ENCODE measurements around the gene BCAN. TPM values are rescaled to one million over a fixed set of nuclear protein-coding genes. Genes with fewer than 3 reads are reported as not detected.

BCAN gene
- total and polyA plus RNA-seq, 2 of the 4 experiments (the other 2 are of a cell fraction): 0.07 TPM; not detected in 1

DNA sequence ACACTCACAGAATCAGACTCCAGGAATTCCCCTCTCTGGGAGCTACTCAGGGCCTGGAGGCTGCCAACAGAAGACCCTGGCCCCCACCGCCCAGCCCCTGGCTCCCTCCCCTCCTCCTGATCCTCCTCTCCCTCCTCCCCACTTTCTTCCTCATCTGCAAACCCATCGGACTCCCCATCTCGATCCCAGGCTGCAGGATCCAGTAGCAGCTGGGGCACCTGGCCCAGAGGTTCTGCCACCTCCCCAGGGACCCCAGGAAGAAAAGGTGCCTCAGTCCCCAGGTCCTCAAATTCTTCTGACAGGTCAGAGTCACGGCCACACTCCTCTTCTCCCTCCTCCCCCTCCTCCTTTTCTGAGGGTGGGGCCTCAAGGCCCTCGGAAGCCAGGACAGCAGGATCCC lies 27.9 kb downstream of the BCAN start:
- ATAC-seq (ENCODE audit: low read depth) (no peak), DNase-seq (no peak)
- H2BK20ac ChIP-seq (ENCODE audit: low read depth, low read length): no peak overlapping the region
- peaks cover 36% of the 10 kb centered on the region for H3K4me1 ChIP-seq (ENCODE audit: control insufficient read depth, insufficient read depth, low read length)
- no peak overlapping the region for H3K14ac ChIP-seq (replicated peaks; ENCODE audit: low read depth, low read length)
- peaks cover 7 to 45% of the 10 kb centered on the region in 2 experiments; a peak in 2 of 4 replicates for H3K79me1 ChIP-seq (ENCODE audit: low read depth in 1 of 2, low read length in 2 of 2)
- dilution Hi-C loops (cut with HindIII; ENCODE audit: low sequenced_read_pairs, unreplicated experiment): no loop called here
- TF ChIP-seq CEBPB (IDR thresholded peaks at IDR 0.05; ENCODE audit: low read depth, low read length) (no peak), NFE2L2 (IDR thresholded peaks at IDR 0.05; ENCODE audit: low read depth, low read length) (no peak), SMC3 (IDR thresholded peaks at IDR 0.05; ENCODE audit: low read depth, low read length) (no peak), POLR2A (IDR thresholded peaks at IDR 0.05; ENCODE audit: low read depth, low read length) (no peak)
- TF ChIP-seq, protein P1, sequence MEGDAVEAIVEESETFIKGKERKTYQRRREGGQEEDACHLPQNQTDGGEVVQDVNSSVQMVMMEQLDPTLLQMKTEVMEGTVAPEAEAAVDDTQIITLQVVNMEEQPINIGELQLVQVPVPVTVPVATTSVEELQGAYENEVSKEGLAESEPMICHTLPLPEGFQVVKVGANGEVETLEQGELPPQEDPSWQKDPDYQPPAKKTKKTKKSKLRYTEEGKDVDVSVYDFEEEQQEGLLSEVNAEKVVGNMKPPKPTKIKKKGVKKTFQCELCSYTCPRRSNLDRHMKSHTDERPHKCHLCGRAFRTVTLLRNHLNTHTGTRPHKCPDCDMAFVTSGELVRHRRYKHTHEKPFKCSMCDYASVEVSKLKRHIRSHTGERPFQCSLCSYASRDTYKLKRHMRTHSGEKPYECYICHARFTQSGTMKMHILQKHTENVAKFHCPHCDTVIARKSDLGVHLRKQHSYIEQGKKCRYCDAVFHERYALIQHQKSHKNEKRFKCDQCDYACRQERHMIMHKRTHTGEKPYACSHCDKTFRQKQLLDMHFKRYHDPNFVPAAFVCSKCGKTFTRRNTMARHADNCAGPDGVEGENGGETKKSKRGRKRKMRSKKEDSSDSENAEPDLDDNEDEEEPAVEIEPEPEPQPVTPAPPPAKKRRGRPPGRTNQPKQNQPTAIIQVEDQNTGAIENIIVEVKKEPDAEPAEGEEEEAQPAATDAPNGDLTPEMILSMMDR (conservative IDR thresholded peaks at IDR 0.05; ENCODE audit: low read depth, low read length): no peak
- H4K5ac ChIP-seq (ENCODE audit: low read depth, low read length): no peak overlapping the region
- no peak overlapping the region for H2AK5ac ChIP-seq (ENCODE audit: low read depth, low read length)
- 25% methylated on average over 2 of the region's 5 CpGs; no CpG with 5 or more reads in 1 of the 2 experiments for WGBS, 2 experiments (ENCODE audit: extremely low coverage in 2 of 2, insufficient read length in 1 of 2)
- H3K18ac ChIP-seq (ENCODE audit: low read depth, low read length): no peak overlapping the region
- CTCF ChIA-PET: no interaction called here
- no peak overlapping the region for H4K8ac ChIP-seq (ENCODE audit: low read depth in 2 of 2, low read length in 2 of 2)
- no peak overlapping the region for H2BK15ac ChIP-seq (ENCODE audit: low read depth, low read length)
- no peak overlapping the region for H3K56ac ChIP-seq (ENCODE audit: extremely low read depth, insufficient read depth, low read length)
- POLR2A ChIA-PET (ENCODE audit: unreplicated experiment): no interaction called here
- no peak overlapping the region for H2AFZ ChIP-seq (replicated peaks; ENCODE audit: low read length, poor library complexity)
- BruUV-seq (replicated peaks): no TSS peak
- in situ Hi-C loops (cut with MboI; ENCODE audit: low sequenced_read_pairs): no loop called here
- H3K9me3 ChIP-seq (ENCODE audit: control insufficient read depth, insufficient read depth, low read length): no peaks in the 10 kb centered on the region
- H2BK5ac ChIP-seq (ENCODE audit: low read depth, low read length, poor library complexity, severe bottlenecking): no peak overlapping the region
- no peak overlapping the region for H4K91ac ChIP-seq (ENCODE audit: insufficient read depth, low read depth, low read length)
- intact Hi-C loops (cut with micrococcal nuclease): no loop called here
- H3K36me3 ChIP-seq (ENCODE audit: control insufficient read depth, insufficient read depth, low read length): peaks cover 14% of the 10 kb centered on the region
- H4K20me1 ChIP-seq (ENCODE audit: insufficient read depth, low read length): peaks cover 14% of the 10 kb centered on the region
- H3K4ac ChIP-seq (ENCODE audit: low read depth, low read length): no peak overlapping the region
- H3K23ac ChIP-seq (ENCODE audit: low read depth, low read length): no peak overlapping the region
- peaks cover 22% of the 10 kb centered on the region for H3K9me1 ChIP-seq (ENCODE audit: insufficient read depth, low read length)
- no peak overlapping the region for H2BK120ac ChIP-seq (ENCODE audit: low read depth, low read length)
- no peak overlapping the region for H3K4me3 ChIP-seq (ENCODE audit: insufficient read depth, low read depth, low read length)
- no peak overlapping the region for H3K27ac ChIP-seq (ENCODE audit: insufficient read depth, low read length)
- H3K9ac ChIP-seq (ENCODE audit: low read depth, low read length): no peak overlapping the region
- no peak overlapping the region for H2AK9ac ChIP-seq (replicated peaks; ENCODE audit: low read depth, low read length, poor library complexity)
- H3K27me3 ChIP-seq (ENCODE audit: control insufficient read depth, insufficient read depth, low read length): no peaks in the 10 kb centered on the region
- no peak overlapping the region for H3K4me2 ChIP-seq (ENCODE audit: low read depth, low read length)

Data from IMR-90 (cell line).